Measurements from ENCODE around the gene SLC4A3.

Gene SLC4A3

GRCh38 chr2:219627103-219628100 lies at the start of gene SLC4A3:
TSS of gene SLC4A3 (plus strand) at chr2:219627630. CDS start at chr2:219627993, 363 bp downstream.
- DNase-seq (ENCODE audit: low read depth in 2 of 2), result no peak

GRCh38 chr2:219578811-219579613 lies 48.4 kb upstream of the SLC4A3 start:
- DNase-seq (ENCODE audit: low read depth in 2 of 2), result no peak

- no peak for DNase-seq (ENCODE audit: low read depth in 2 of 2)
Observed at GRCh38 chr2:219581346-219581745, 46.1 kb upstream of the SLC4A3 start.

- no peak for DNase-seq (ENCODE audit: low read depth in 2 of 2)
Observed at GRCh38 chr2:219591091-219591490, 36.3 kb upstream of the SLC4A3 start.

- no peak for DNase-seq (ENCODE audit: low read depth in 2 of 2)
Observed at GRCh38 chr2:219592736-219593135, 34.7 kb upstream of the SLC4A3 start.

- no peak for DNase-seq (ENCODE audit: low read depth in 2 of 2)
Observed at GRCh38 chr2:219593154-219593553, 34.3 kb upstream of the SLC4A3 start.

GRCh38 chr2:219595256-219595655 lies 32.2 kb upstream of the SLC4A3 start:
- no peak for DNase-seq (ENCODE audit: low read depth in 2 of 2)

- DNase-seq (ENCODE audit: low read depth in 2 of 2), result no peak
Observed at GRCh38 chr2:219596954-219597551, 30.4 kb upstream of the SLC4A3 start.

GRCh38 chr2:219597552-219598307 lies 29.7 kb upstream of the SLC4A3 start, which contains the start of gene STK11IP:
TSS of gene STK11IP (plus strand) at chr2:219597857. CDS start at chr2:219598120, 263 bp downstream.
- peak; percentile 80 to 82 for DNase-seq (ENCODE audit: low read depth in 2 of 2)

- DNase-seq (ENCODE audit: low read depth in 2 of 2), result no peak
Observed at GRCh38 chr2:219598308-219599078, 28.9 kb upstream of the SLC4A3 start.

GRCh38 chr2:219603771-219604170 lies 23.7 kb upstream of the SLC4A3 start:
- no peak for DNase-seq (ENCODE audit: low read depth in 2 of 2)

GRCh38 chr2:219605607-219605954 lies 21.8 kb upstream of the SLC4A3 start:
- no peak for DNase-seq (ENCODE audit: low read depth in 2 of 2)

- DNase-seq (ENCODE audit: low read depth in 2 of 2), result no peak
Observed at GRCh38 chr2:219607931-219608330, 19.5 kb upstream of the SLC4A3 start.

GRCh38 chr2:219608399-219608964 lies 18.9 kb upstream of the SLC4A3 start:
- DNase-seq (ENCODE audit: low read depth in 2 of 2), result no peak

- DNase-seq (ENCODE audit: low read depth in 2 of 2), result no peak
Observed at GRCh38 chr2:219609149-219609750, 18.2 kb upstream of the SLC4A3 start.

GRCh38 chr2:219611306-219611705 lies 16.1 kb upstream of the SLC4A3 start:
- no peak for DNase-seq (ENCODE audit: low read depth in 2 of 2)

- no peak for DNase-seq (ENCODE audit: low read depth in 2 of 2)
Observed at GRCh38 chr2:219611866-219612576, 15.4 kb upstream of the SLC4A3 start.

- no peak for DNase-seq (ENCODE audit: low read depth in 2 of 2)
Observed at GRCh38 chr2:219612577-219613286, 14.7 kb upstream of the SLC4A3 start.

Data from stimulated activated CD8-positive, alpha-beta memory T cell treated with anti-CD3 and anti-CD28 coated beads, Interleukin-2, amount 100 ng/mL, for 1 hour (primary cell).